Measurements from ENCODE around the gene SPEN.

The SPEN gene

DNA sequence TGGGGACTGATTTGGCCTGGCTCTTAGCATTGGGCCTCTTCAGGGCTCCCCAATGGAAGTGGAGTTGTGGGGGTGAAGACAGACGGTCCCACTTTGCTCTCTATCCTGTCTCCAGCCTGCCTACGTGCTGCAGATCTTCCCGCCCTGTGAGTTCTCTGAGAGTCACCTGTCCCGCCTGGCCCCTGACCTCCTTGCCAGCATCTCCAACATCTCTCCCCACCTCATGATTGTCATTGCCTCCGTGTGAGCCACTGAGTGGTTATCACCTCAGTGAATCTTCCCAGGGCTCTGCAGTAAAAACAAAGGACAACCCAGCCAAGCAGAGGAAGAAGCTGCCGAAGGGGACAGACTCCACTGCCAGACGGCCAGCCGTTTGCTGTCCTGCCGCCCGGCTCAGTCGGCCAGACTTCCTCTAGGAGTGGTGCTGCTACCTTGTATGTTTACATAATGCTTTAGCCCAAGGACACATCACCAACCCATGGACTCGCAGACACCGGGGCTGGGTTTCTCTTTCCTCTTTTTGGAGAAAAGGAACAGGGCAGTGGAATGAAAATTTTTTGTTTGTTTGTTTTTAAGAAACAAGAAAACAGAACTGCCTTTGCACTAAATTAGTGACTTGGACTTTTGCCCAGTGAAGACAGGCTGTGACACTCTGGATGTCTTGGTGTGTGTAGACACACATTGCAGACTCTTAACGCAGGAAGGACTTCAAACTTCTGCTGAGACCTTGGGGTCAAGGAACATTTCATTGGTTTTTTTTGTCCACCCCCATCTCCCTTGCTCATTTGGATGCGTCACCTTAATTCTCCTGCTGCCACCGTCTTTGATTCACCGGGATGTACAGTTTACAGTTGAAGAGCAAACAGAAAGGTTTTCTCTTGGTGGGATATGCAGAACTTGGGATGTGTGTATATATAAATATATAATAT is 91.9 kb downstream of the SPEN start:
- no peak for DNase-seq

GRCh38 chr1:15940110-15941043 is 92.9 kb downstream of the SPEN start:
- DNase-seq, result no peak

DNA sequence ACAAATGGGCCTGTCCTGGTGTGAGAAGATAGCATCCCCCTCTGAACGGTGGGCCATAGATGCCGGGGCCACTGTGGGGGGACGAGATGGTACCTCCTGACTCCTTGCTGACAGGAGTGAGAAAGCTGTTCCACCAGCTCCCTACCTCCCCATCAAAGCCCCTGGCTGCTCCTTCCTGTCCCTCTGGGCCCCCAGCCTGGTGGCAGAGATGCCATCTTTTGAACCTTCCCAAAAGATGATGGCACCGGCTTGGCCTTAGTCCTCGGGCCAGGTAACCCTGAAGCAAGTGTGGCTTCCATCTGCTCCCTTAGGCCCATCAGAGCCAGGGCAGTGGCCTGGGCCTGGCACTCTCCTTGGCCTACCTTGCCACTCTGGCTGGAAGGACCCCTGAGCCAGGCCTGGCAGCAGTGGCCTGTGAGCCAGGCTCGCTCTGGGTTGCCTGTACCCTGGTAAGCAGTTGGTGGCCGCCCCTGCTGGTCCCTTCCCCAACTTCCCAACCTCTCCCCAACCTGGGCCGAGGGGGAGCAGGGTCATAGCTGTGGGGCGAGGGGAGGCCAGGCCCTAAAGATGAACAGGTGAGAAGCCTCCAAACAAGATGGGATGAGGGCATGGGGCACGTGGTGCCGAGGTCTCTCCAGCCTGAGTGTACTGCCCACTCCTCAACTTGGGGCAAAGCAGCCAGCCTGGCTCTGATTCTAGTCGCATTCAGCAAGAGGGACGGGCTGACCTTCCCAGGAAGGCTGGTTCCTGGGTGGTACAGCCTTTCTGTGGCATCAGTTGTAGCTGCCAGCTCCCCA is 93.7 kb downstream of the SPEN start:
- DNase-seq, result no peak

DNA sequence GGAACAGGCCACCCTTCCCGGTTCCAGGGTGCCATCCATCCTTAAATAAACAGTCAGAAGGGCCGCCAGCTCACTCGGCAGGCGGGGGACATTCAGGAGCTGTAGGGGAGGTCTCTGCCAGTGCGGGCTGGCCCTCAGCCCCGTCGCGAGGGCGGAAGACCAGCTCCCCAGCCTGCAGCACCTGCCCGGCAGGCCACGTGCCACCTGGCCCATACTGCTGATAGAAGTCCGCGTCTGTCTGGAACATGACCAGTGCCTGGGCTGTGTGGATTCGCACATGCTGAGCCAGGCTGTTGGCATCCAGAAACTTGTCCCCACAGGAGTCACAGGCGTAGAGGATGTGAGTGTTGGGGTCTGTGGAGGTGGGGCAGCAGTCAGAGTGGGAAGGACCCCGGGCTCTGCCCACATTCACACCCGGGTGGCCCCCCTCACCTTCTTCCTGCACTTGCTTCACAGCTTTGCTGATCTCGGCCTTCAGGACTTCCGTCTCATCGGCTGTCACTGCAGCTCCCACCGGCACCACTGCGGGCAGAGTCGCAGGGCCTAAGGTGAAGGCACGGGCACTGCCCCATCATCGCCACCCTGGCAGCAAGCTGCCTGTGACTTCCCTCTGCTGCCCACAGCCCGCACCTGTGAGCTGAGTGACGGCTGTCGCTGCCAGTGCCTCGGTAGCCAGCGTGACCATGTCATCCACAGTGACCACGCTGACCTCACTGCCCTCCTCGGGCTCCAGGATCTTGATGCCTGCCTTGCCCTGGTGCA is 94.6 kb downstream of the SPEN start:
- no peak for DNase-seq

GRCh38 chr1:15942661-15943327 is 95.3 kb downstream of the SPEN start:
- DNase-seq, result no peak

- no peak for DNase-seq
These were observed 96.0 kb downstream of the SPEN start for GRCh38 chr1:15943328-15943991.

GRCh38 chr1:15943992-15944307 is 96.4 kb downstream of the SPEN start:
- DNase-seq, result no peak

- DNase-seq, result no peak
These were observed 97.0 kb downstream of the SPEN start for GRCh38 chr1:15944308-15945010.

DNA sequence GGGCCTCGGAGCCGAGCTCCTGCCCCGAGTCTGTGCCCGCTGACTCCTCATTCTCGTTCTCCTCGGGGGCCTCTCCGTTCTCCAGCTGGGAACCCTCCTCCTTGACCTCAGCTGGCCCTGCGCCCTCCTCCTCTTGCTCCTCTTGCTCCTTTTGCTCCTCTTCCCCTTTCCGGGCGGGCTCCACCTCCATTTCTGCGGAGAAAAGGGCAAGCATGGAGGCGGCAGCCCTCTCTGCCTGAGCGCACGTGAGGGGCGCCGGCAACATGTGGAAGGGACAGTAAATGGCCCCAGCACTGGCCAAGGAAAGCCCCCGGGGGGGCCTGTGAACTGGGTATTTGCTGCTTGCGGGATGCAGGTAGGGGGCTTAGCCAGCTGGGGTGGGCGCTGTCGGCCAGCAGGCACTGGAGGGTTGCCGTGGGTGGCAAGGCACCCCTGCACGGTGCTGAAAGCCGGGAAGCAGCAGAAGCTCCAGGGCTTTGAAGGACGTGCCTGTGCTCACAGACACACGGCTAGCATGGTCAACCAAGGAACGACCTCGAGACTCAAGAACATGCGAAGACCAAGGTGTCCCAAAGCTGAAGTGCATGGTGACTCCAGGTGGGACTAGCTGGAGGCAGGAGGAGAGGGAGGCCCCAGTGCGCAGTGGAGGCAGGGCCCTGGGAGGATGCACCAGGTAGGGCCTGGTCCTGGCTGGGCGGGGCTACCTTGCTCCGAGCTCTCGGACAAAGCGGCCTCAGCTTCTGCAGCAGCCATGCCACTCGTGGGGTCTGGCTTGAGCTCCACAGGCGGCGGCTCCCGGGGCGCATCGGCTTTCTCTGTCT is 97.7 kb downstream of the SPEN start:
- no peak for DNase-seq

DNA sequence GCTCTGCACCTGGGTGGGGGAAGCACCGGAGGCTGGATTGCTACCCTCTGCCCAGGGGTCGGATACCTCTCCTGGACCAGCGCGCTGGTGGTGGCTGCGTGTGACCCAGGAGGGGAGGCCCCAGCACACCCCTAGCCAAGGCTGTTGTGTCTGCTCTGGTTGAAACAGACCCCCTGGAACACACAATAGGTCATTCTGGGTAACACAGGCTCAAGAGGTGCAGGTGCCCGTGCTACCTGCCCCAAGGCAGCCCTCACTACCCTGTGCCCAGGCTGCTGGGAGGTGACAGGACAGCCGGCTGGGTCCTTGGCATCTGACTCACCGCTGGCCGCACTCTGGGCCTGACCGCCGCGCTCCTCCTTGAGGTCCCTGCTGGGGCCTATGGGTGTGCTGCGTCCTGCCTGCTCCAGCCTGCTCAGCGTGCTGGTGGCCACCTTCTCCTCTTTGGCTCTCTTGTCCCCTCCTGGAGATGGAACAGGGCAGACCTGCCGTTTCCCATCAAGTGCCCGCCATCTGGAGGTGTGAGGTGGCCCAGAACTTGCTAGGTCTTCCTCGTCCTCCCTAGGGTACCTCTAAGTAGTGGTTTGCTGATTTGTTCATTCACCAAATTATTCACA is 98.4 kb downstream of the SPEN start:
- no peak for DNase-seq

DNA sequence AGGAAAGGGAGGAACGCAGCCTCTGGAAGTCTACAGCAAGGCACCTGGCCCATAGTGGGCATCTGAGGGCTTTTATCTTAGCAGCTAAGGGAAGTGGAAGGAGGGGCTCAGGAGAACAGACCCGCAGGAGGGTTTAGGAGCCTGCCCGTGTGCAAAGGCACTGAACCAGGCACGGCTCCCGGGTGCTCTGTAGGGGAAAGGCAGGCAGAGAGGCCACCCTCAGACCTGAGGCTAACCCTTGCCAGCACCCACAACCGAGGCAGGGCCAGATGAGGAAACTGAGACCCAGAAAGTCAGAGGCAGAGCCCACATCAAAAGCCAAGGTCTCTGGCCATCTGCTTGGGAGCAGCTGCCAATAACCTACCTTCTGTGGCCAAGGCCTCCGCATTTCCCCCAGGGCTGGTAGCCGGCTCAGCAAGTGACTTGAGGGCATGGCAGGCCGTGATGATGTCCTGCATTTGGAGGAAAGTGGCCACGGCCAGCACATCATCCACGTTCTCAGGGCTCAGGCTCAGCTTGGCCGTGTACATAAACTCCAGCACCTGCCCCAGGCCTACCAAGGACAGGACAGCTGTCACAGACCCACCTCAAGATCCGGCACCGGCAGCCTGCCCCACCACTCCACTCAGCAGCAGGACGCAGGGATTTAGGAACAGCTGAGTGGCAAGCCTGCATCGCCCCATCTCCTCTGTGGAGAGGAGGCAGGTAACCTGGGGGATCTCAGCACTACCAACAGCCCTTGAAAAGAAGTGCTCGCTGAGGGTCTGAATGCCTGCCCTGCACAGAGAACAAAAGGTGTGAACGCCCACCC is 99.3 kb downstream of the SPEN start:
- no peak for DNase-seq

- DNase-seq, result no peak
These were observed 100.0 kb downstream of the SPEN start for GRCh38 chr1:15947382-15948090.

- no peak for DNase-seq
These were observed 100.6 kb downstream of the SPEN start for GRCh38 chr1:15948091-15948591.

DNA sequence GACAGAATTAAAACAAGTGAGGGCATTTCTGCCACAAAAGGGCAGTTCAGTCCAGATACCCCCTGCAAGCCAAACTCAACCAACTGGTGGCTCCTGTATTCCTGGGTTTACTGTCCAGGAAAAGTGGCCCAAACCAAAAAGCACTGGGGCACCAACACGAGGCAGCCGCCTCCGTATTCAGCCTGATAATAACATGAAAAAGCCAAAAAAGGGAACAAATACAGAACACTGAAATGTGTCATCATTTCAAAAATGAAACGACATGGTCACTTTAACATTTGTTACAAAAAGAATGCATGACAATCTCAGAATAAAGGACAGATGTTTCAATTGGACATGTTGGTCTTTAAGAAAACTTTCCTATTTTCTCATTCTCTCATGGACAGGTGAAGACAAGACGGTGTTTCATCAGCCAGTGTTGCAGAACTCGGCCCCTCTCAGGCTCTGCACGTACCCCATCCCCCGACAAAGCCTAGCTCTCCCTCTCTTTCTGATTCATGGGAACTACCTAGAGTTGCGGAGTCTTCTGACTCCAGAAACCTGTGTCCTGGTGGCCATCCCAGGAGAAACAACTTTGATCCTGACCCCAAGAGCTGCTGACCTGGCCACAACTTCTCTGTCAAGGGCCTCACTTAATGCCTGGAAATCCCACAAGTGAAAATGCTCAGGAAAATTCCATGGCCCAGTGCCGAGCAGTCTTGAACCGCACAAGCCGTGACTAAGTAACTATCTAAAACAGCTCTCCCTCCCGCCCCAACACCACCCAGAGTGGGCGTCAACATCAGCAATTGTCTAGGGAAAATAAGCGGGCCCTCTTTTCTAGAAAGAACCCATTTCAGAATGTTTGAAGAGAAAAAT is 101.3 kb downstream of the SPEN start:
- no peak for DNase-seq

- DNase-seq, result no peak
These were observed 102.1 kb downstream of the SPEN start for GRCh38 chr1:15949453-15950245.

All from NCI-H2171 (cell line).